ENCODE results near the gene NRF1. TPM values are rescaled to one million over a fixed set of nuclear protein-coding genes. Genes with fewer than 3 reads are reported as not detected.

NRF1 gene
- total RNA-seq, 4 donors from 2014 or later = 16.9 to 37.1 (median 27.0) TPM

GRCh38 chr7:129724796-129725195 is 113.3 kb downstream of the NRF1 start:
- 93 to 94% methylated on average over 3 of the region's 3 CpGs for WGBS, 2 donors

GRCh38 chr7:129728875-129729467 is 117.5 kb downstream of the NRF1 start:
- H3K4me3 ChIP-seq (replicated peaks in 1 of 3) = no peak overlapping the region
- intact Hi-C loops (cut with DNase I) = no loop called here
- no peak overlapping the region for H3K27ac ChIP-seq
- H3K9me3 ChIP-seq = no peaks in the 10 kb centered on the region
- H3K27me3 ChIP-seq = no peaks in the 10 kb centered on the region
- 78% methylated on average over 5 of the region's 5 CpGs for WGBS, 2 donors
- H3K36me3 ChIP-seq = peaks cover 24 to 29% of the 10 kb centered on the region in 2 donors
- no peaks in the 10 kb centered on the region for H3K4me1 ChIP-seq
- no peak for TF ChIP-seq POLR2A (IDR thresholded peaks at IDR 0.05)
- TF ChIP-seq, protein P1, sequence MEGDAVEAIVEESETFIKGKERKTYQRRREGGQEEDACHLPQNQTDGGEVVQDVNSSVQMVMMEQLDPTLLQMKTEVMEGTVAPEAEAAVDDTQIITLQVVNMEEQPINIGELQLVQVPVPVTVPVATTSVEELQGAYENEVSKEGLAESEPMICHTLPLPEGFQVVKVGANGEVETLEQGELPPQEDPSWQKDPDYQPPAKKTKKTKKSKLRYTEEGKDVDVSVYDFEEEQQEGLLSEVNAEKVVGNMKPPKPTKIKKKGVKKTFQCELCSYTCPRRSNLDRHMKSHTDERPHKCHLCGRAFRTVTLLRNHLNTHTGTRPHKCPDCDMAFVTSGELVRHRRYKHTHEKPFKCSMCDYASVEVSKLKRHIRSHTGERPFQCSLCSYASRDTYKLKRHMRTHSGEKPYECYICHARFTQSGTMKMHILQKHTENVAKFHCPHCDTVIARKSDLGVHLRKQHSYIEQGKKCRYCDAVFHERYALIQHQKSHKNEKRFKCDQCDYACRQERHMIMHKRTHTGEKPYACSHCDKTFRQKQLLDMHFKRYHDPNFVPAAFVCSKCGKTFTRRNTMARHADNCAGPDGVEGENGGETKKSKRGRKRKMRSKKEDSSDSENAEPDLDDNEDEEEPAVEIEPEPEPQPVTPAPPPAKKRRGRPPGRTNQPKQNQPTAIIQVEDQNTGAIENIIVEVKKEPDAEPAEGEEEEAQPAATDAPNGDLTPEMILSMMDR (IDR thresholded peaks at IDR 0.05) = no peak
- DNase-seq = no peak

More at GRCh38 chr7:129724796-129725195, 113.3 kb downstream of the NRF1 start:
- no peak for TF ChIP-seq POLR2A (IDR thresholded peaks at IDR 0.05)
- TF ChIP-seq, protein P1 (IDR thresholded peaks at IDR 0.05) = no peak
- Histone ChIP-seq H3K27me3 (no peaks in the 10 kb centered on the region), H3K36me3 (peaks cover 11 to 14% of the 10 kb centered on the region in 2 donors), H3K4me3 (replicated peaks in 1 of 3) (no peak overlapping the region), H3K9me3 (no peaks in the 10 kb centered on the region), H3K4me1 (no peaks in the 10 kb centered on the region), H3K27ac (no peak overlapping the region)
- DNase-seq = no peak
- intact Hi-C loops (cut with DNase I) = no loop called here

GRCh38 chr7:129729511-129729910 is 118.0 kb downstream of the NRF1 start:
- intact Hi-C loops (cut with DNase I) = no loop called here
- Histone ChIP-seq H3K4me3 (replicated peaks in 1 of 3) (no peak overlapping the region), H3K27me3 (no peaks in the 10 kb centered on the region), H3K9me3 (no peaks in the 10 kb centered on the region), H3K36me3 (peaks cover 28 to 33% of the 10 kb centered on the region in 2 donors), H3K27ac (no peak overlapping the region), H3K4me1 (no peaks in the 10 kb centered on the region)
- TF ChIP-seq POLR2A (IDR thresholded peaks at IDR 0.05) = no peak
- TF ChIP-seq, protein P1 (IDR thresholded peaks at IDR 0.05) = no peak
- 86 to 88% methylated on average over 2 of the region's 2 CpGs for WGBS, 2 donors
- no peak for DNase-seq

DNA sequence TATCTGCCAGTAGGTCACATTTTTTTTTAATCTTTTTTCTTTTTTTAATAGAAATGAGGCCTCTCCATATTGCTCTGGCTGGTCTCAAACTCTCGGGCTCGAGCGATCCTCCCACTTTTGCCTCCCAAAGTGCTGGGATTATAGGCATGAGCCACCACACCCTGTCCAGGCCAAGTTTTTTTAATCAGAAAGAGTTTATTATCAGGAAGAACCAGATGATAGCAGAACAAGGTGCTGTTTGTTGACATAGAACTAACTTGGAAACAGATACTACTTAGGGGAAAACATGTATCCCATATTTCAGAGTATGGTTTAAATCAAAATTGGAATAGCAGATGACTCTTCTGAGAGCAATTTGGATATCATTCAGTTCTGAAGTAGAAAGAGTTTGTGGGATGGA is 118.6 kb downstream of the NRF1 start:
- TF ChIP-seq, protein P1 (IDR thresholded peaks at IDR 0.05) = no peak
- TF ChIP-seq POLR2A (IDR thresholded peaks at IDR 0.05) = no peak
- WGBS, 2 donors = 97 to 99% methylated on average over 3 of the region's 3 CpGs

GRCh38 chr7:129734400-129734799 is 122.9 kb downstream of the NRF1 start:
- no peak for DNase-seq
- no peak for TF ChIP-seq POLR2A (IDR thresholded peaks at IDR 0.05)
- TF ChIP-seq, protein P1 (IDR thresholded peaks at IDR 0.05) = no peak
- H3K36me3 ChIP-seq = peaks cover 17 to 29% of the 10 kb centered on the region in 2 donors
- H3K27ac ChIP-seq = no peak overlapping the region
- no peaks in the 10 kb centered on the region for H3K27me3 ChIP-seq
- no peak overlapping the region for H3K4me3 ChIP-seq (replicated peaks in 1 of 3)
- no peaks in the 10 kb centered on the region for H3K9me3 ChIP-seq
- peaks cover 0 to 4% of the 10 kb centered on the region in 2 donors for H3K4me1 ChIP-seq
- 89 to 93% methylated on average over 5 of the region's 5 CpGs for WGBS, 2 donors
- intact Hi-C loops (cut with DNase I) = no loop called here

More for the DNA sequence above, 118.6 kb downstream of the NRF1 start:
- Histone ChIP-seq H3K4me3 (replicated peaks in 1 of 3) (no peak overlapping the region), H3K27ac (no peak overlapping the region), H3K4me1 (no peaks in the 10 kb centered on the region), H3K9me3 (no peaks in the 10 kb centered on the region), H3K36me3 (peaks cover 28 to 37% of the 10 kb centered on the region in 2 donors), H3K27me3 (no peaks in the 10 kb centered on the region)
- no peak for DNase-seq
- intact Hi-C loops (cut with DNase I) = no loop called here

Data from thyroid gland (tissue), 4 donors.